GM23338 (cell line): ENCODE measurements around the gene SH3TC1. TPM values are rescaled to one million over a fixed set of nuclear protein-coding genes. Genes with fewer than 3 reads are reported as not detected.

Experiments used
- ATAC-seq: fragments of 200-7000 bp; cut with Tn5 transposase; 3 replicates; pipeline ENCODE4 v1.9.1; 2020
- DNase-seq: peaks from one replicate; pipeline ENCODE4 v3.0.0-alpha.2; 2015; ENCODE audit warnings: low spot score
- H2AFZ ChIP-seq: fragments of 200-600 bp; sonication (generic); 2 replicates; pipeline ENCODE4 v1.8.0; 2016; ENCODE audit warnings: antibody characterized with exemption, mild to moderate bottlenecking, moderate library complexity
- H3F3A ChIP-seq: fragments of 200-600 bp; sonication (generic); replicated peaks from 2 replicates; pipeline ENCODE4 v1.8.0; 2017; ENCODE audit warnings: antibody characterized with exemption, mixed run types, low read depth
- H3K27ac ChIP-seq: fragments of 200-600 bp; sonication (generic); 2 replicates; pipeline ENCODE4 v1.6.1; 2016; ENCODE audit warnings: low read depth
- H3K27me3 ChIP-seq: fragments of 200-600 bp; sonication (generic); 2 replicates; pipeline ENCODE4 v1.8.0; 2016; ENCODE audit warnings: mild to moderate bottlenecking, mixed run types, moderate library complexity; ENCODE audit not compliant: insufficient read depth
- H3K36me3 ChIP-seq: fragments of 200-600 bp; sonication (generic); 2 replicates; pipeline ENCODE4 v1.8.0; 2016; ENCODE audit warnings: mild to moderate bottlenecking; ENCODE audit not compliant: insufficient read depth
- H3K4me1 ChIP-seq: fragments of 200-600 bp; sonication (generic); 2 replicates; pipeline ENCODE4 v1.8.0; 2016; ENCODE audit warnings: mild to moderate bottlenecking, moderate library complexity; ENCODE audit not compliant: insufficient read depth
- H3K4me2 ChIP-seq: fragments of 200-600 bp; sonication (generic); 2 replicates; pipeline ENCODE4 v1.7.1; 2017; ENCODE audit warnings: mixed run types
- H3K4me3 ChIP-seq: fragments of 200-600 bp; sonication (generic); 2 replicates; pipeline ENCODE4 v1.6.1; 2016; ENCODE audit warnings: mixed run types
- H3K79me2 ChIP-seq: fragments of 200-600 bp; sonication (generic); replicated peaks from 2 replicates; pipeline ENCODE4 v1.8.0; 2017; ENCODE audit warnings: mild to moderate bottlenecking; ENCODE audit not compliant: insufficient read depth
- H3K9me2 ChIP-seq: fragments of 200-600 bp; sonication (generic); 2 replicates; pipeline ENCODE4 v1.8.0; 2017; ENCODE audit not compliant: insufficient read depth
- H4K20me1 ChIP-seq: fragments of 200-600 bp; sonication (generic); replicated peaks from 2 replicates; pipeline ENCODE4 v1.8.0; 2017; ENCODE audit warnings: mild to moderate bottlenecking; ENCODE audit not compliant: insufficient read depth
- H3K27ac Mint-ChIP-seq: 2 replicates; pipeline ENCODE4 v1.8.0; 2020; ENCODE audit warnings: inconsistent platforms, mild to moderate bottlenecking, moderate library complexity, mixed read lengths
- H3K27me3 Mint-ChIP-seq: 3 replicates; pipeline ENCODE4 v1.8.0; 2022; ENCODE audit warnings: low read depth, mild to moderate bottlenecking, moderate library complexity, mixed read lengths, inconsistent platforms; ENCODE audit not compliant: insufficient read depth, poor library complexity
- H3K36me3 Mint-ChIP-seq: 3 replicates; pipeline ENCODE4 v1.8.0; 2021; ENCODE audit warnings: low read depth, mild to moderate bottlenecking, inconsistent platforms, moderate library complexity, mixed read lengths
- H3K4me1 Mint-ChIP-seq: 3 replicates; pipeline ENCODE4 v1.8.0; 2020; ENCODE audit warnings: mild to moderate bottlenecking, inconsistent platforms, mixed read lengths
- H3K4me3 Mint-ChIP-seq: 3 replicates; pipeline ENCODE4 v1.8.0; 2021; ENCODE audit warnings: moderate library complexity, mild to moderate bottlenecking, inconsistent platforms, mixed read lengths
- H3K9me3 Mint-ChIP-seq: 3 replicates; pipeline ENCODE4 v1.8.0; 2020; ENCODE audit warnings: moderate library complexity, mild to moderate bottlenecking, inconsistent platforms, mixed read lengths
- CREB1 ChIP-seq: fragments of 250-450 bp; sonication (Bioruptor Pico); IDR thresholded peaks from 2 replicates; pipeline ENCODE4 v1.5.0; 2020; ENCODE audit warnings: low read depth, mild to moderate bottlenecking, moderate library complexity
- JUNB ChIP-seq: IDR thresholded peaks from one replicate; pipeline ENCODE4 v1.6.1; 2016; ENCODE audit warnings: antibody characterized with exemption; ENCODE audit not compliant: unreplicated experiment
- NANOG ChIP-seq: IDR thresholded peaks from 2 replicates; pipeline ENCODE4 v1.6.1; 2016; ENCODE audit warnings: antibody characterized with exemption, borderline replicate concordance
- POLR2AphosphoS5 ChIP-seq: IDR thresholded peaks from 2 replicates; pipeline ENCODE4 v1.6.1; 2016; ENCODE audit warnings: antibody characterized with exemption, low read depth
- REST ChIP-seq: IDR thresholded peaks from one replicate; pipeline ENCODE4 v1.6.1; 2018; ENCODE audit warnings: antibody characterized with exemption; ENCODE audit not compliant: unreplicated experiment
- STAT1 ChIP-seq: IDR thresholded peaks from one replicate; pipeline ENCODE4 v1.6.1; 2016; ENCODE audit warnings: antibody characterized with exemption; ENCODE audit not compliant: unreplicated experiment
- ZNF114 ChIP-seq: fragments of 250-450 bp; sonication (Bioruptor Pico); IDR thresholded peaks from 2 replicates; pipeline ENCODE4 v1.5.0; 2020; ENCODE audit warnings: mild to moderate bottlenecking, moderate library complexity
- ZNF331 ChIP-seq: fragments of 250-450 bp; sonication (Bioruptor Pico); IDR thresholded peaks from 2 replicates; pipeline ENCODE4 v1.5.0; 2020; ENCODE audit warnings: low read depth, mild to moderate bottlenecking, moderate library complexity
- ZNF462 ChIP-seq: fragments of 250-450 bp; sonication (Bioruptor Pico); IDR thresholded peaks from 2 replicates; pipeline ENCODE4 v1.5.0; 2020; ENCODE audit warnings: mild to moderate bottlenecking, moderate library complexity
- polyA plus RNA-seq: library from polyadenylated mRNA; unstranded; fragments of >200 nt; fragmentation: Nextera tagmentation; extraction: Ambion mirVana; gene quantifications from 2 replicates; pipeline ENCODE4 v1.2.1, GENCODE V29; 2016
- total RNA-seq: library from RNA; depleted of rRNA; stranded (reverse); fragments of >200 nt; shearing (Covaris generic); gene quantifications from 2 replicates; pipeline ENCODE4 v1.2.3, GENCODE V29; 2014

Gene SH3TC1
- total and polyA plus RNA-seq, 2 experiments from 2014 or later, result 0.07 TPM; not detected in 1

GRCh38 chr4:8160572-8160971, 38.5 kb upstream of the SH3TC1 start:
- ATAC-seq, result no peak
- Histone ChIP-seq H3K79me2 (no peaks in the 10 kb centered on the region), H3K27ac (no peak overlapping the region), H3K4me1 (no peaks in the 10 kb centered on the region), H4K20me1 (no peaks in the 10 kb centered on the region), H3K4me3 (no peak overlapping the region), H3K4me2 (no peak overlapping the region), H3K27me3 (peaks cover 29% of the 10 kb centered on the region), H3K9me2 (no peaks in the 10 kb centered on the region), H3F3A (no peaks in the 10 kb centered on the region), H2AFZ (no peak overlapping the region), H3K36me3 (no peaks in the 10 kb centered on the region)
- Mint-ChIP-seq H3K4me3 (peak overlapping the region; percentile 25; the same call in 2 of the 3 replicates), H3K27me3 (peaks cover 25% of the 10 kb centered on the region), H3K9me3 (no peaks in the 10 kb centered on the region), H3K36me3 (no peaks in the 10 kb centered on the region), H3K4me1 (peaks cover 14% of the 10 kb centered on the region), H3K27ac (no peak overlapping the region)
- TF ChIP-seq JUNB (no peak), NANOG (no peak), CREB1 (no peak), ZNF114 (no peak), REST (peak; percentile 73), POLR2AphosphoS5 (no peak)
- no peak for DNase-seq

- ATAC-seq (no peak), DNase-seq (no peak)
- no peaks in the 10 kb centered on the region for H4K20me1 ChIP-seq
- no peaks in the 10 kb centered on the region for H3K4me1 ChIP-seq
- no peak overlapping the region for H3K27ac Mint-ChIP-seq
- H3K36me3 Mint-ChIP-seq, result no peaks in the 10 kb centered on the region
- H3F3A ChIP-seq, result no peaks in the 10 kb centered on the region
- peaks cover 4% of the 10 kb centered on the region; the same call in 1 of the 2 replicates for H3K9me2 ChIP-seq
- H3K27me3 Mint-ChIP-seq, result peaks cover 15% of the 10 kb centered on the region
- no peak overlapping the region for H3K27ac ChIP-seq
- no peaks in the 10 kb centered on the region for H3K79me2 ChIP-seq
- no peaks in the 10 kb centered on the region for H3K36me3 ChIP-seq
- H3K4me2 ChIP-seq, result no peak overlapping the region
- H3K4me3 Mint-ChIP-seq, result no peak overlapping the region
- peaks cover 6% of the 10 kb centered on the region for H3K4me1 Mint-ChIP-seq
- H2AFZ ChIP-seq, result no peak overlapping the region
- peaks cover 2% of the 10 kb centered on the region; the same call in 2 of the 3 replicates for H3K9me3 Mint-ChIP-seq
- peaks cover 22% of the 10 kb centered on the region for H3K27me3 ChIP-seq
- H3K4me3 ChIP-seq, result no peak overlapping the region
- TF ChIP-seq ZNF462 (CRISPR knock-in tag), result no peak
- TF ChIP-seq STAT1, result no peak
- no peak for TF ChIP-seq JUNB
- TF ChIP-seq ZNF331, result no peak
- TF ChIP-seq REST, result no peak
- no peak for TF ChIP-seq NANOG
These were observed 36.5 kb upstream of the SH3TC1 start for GRCh38 chr4:8162625-8163024.
